NT2/D1 (cell line): ENCODE measurements around the gene ENDOD1.

Experiments
- DNase-seq: peaks from one replicate; pipeline ENCODE4 v3.0.0-alpha.2; 2011; ENCODE audit warnings: low read depth, low spot score
- H3K27me3 ChIP-seq: 2 replicates; pipeline ENCODE4 v1.6.0; 2011; ENCODE audit warnings: mild to moderate bottlenecking; ENCODE audit not compliant: insufficient read length, insufficient read depth
- H3K36me3 ChIP-seq: 2 replicates; pipeline ENCODE4 v1.6.1; 2011; ENCODE audit warnings: mild to moderate bottlenecking, low read length, mixed read lengths; ENCODE audit not compliant: insufficient read depth, insufficient read length
- H3K4me1 ChIP-seq: 2 replicates; pipeline ENCODE4 v1.5.1; 2011; ENCODE audit not compliant: insufficient read depth, insufficient read length
- H3K4me3 ChIP-seq: 2 replicates; pipeline ENCODE4 v1.5.1; 2011; ENCODE audit warnings: low read depth; ENCODE audit not compliant: insufficient read length
- H3K9ac ChIP-seq: 2 replicates; pipeline ENCODE4 v1.6.0; 2011; ENCODE audit warnings: low read depth; ENCODE audit not compliant: insufficient read length
- H3K9me3 ChIP-seq: 2 replicates; pipeline ENCODE4 v1.5.1; 2011; ENCODE audit warnings: mild to moderate bottlenecking, low read length; ENCODE audit not compliant: insufficient read depth
- SUZ12 ChIP-seq: IDR thresholded peaks from 2 replicates; pipeline ENCODE4 v1.6.1; 2011; ENCODE audit not compliant: insufficient read length, insufficient read depth; ENCODE audit errors: extremely low read depth
- YY1 ChIP-seq: IDR thresholded peaks from 2 replicates; pipeline ENCODE4 v1.6.1; 2011; ENCODE audit not compliant: insufficient read length, insufficient read depth
- ZNF274 ChIP-seq: IDR thresholded peaks from 2 replicates; pipeline ENCODE4 v1.6.1; 2011; ENCODE audit warnings: mild to moderate bottlenecking, low read depth, low read length

The ENDOD1 gene

GRCh38 chr11:95156916-95157541, 67.4 kb downstream of the ENDOD1 start:
- Histone ChIP-seq H3K36me3 (no peaks in the 10 kb centered on the region), H3K4me1 (no peaks in the 10 kb centered on the region), H3K27me3 (no peaks in the 10 kb centered on the region), H3K4me3 (no peak overlapping the region), H3K9me3 (peaks cover 6% of the 10 kb centered on the region; the same call in 1 of the 2 replicates), H3K9ac (no peak overlapping the region)
- no peak for DNase-seq
- TF ChIP-seq YY1, result no peak
- no peak for TF ChIP-seq ZNF274
- no peak for TF ChIP-seq SUZ12

GRCh38 chr11:95157824-95158223, 68.2 kb downstream of the ENDOD1 start:
- no peaks in the 10 kb centered on the region for H3K4me1 ChIP-seq
- no peak for DNase-seq
- H3K9ac ChIP-seq, result no peak overlapping the region
- no peaks in the 10 kb centered on the region for H3K27me3 ChIP-seq
- no peak overlapping the region for H3K4me3 ChIP-seq
- TF ChIP-seq ZNF274 (no peak), YY1 (no peak), SUZ12 (no peak)
- H3K9me3 ChIP-seq, result peaks cover 6% of the 10 kb centered on the region; the same call in 1 of the 2 replicates
- no peaks in the 10 kb centered on the region for H3K36me3 ChIP-seq

DNA sequence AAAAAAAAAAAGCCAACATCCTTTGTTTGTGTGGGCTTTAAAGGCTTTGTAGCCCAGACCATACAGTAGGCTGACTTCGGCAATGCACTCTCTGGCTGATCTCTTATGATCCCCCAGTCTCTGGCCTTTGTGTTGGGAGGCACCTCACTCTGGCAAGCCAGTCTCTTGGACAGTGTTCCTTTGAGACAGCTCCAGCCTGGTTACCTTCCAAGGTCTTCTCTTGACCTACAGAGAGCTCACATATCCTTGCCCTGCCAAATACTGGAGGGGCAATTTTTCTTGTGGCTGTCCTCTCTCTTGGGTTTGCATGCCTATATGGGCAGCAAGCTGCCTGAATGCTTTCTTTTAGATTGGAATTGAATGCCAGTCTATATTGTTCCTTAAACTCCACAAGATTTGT, 71.6 kb downstream of the ENDOD1 start:
- TF ChIP-seq ZNF274 (no peak), YY1 (no peak), SUZ12 (no peak)
- Histone ChIP-seq H3K36me3 (no peaks in the 10 kb centered on the region), H3K27me3 (no peaks in the 10 kb centered on the region), H3K4me3 (no peak overlapping the region), H3K9ac (no peak overlapping the region), H3K4me1 (no peaks in the 10 kb centered on the region), H3K9me3 (no peaks in the 10 kb centered on the region; the same call in 1 of the 2 replicates)
- DNase-seq, result no peak

- TF ChIP-seq YY1, result no peak
- no peak for TF ChIP-seq SUZ12
- no peak for TF ChIP-seq ZNF274
- H3K4me3 ChIP-seq, result no peak overlapping the region
- no peaks in the 10 kb centered on the region for H3K4me1 ChIP-seq
- no peak for DNase-seq
- no peaks in the 10 kb centered on the region for H3K27me3 ChIP-seq
- H3K36me3 ChIP-seq, result no peaks in the 10 kb centered on the region
- no peak overlapping the region for H3K9ac ChIP-seq
- H3K9me3 ChIP-seq, result no peaks in the 10 kb centered on the region; the same call in 1 of the 2 replicates
Observed at GRCh38 chr11:95163106-95163505, 73.5 kb downstream of the ENDOD1 start.

- TF ChIP-seq YY1 (no peak), ZNF274 (no peak), SUZ12 (no peak)
- Histone ChIP-seq H3K4me3 (no peak overlapping the region), H3K9me3 (no peaks in the 10 kb centered on the region)
Observed at GRCh38 chr11:95165638-95166037, 76.0 kb downstream of the ENDOD1 start.

DNA sequence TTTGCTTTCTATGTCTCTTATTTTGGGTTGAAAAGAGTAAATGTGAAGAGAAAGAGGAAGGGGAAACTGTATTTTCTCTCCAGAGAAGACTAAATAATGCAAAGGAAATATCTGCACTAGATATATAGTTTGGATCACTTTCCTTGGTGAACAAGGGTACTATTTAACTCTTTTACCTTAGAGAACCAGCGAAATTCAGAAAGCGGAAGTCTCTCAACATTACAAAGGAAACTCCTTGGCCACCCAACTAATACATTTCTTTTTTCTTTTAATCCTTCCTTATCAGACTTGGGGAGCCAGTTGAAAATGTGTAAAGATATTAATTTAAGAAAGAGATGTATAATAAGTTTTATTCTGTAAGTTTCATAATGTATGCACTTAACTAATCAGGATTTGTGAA, 77.1 kb downstream of the ENDOD1 start:
- no peaks in the 10 kb centered on the region for H3K36me3 ChIP-seq
- no peaks in the 10 kb centered on the region for H3K27me3 ChIP-seq
- DNase-seq, result no peak
- no peak overlapping the region for H3K4me3 ChIP-seq
- no peak overlapping the region for H3K9ac ChIP-seq
- no peaks in the 10 kb centered on the region for H3K4me1 ChIP-seq
- H3K9me3 ChIP-seq, result no peaks in the 10 kb centered on the region
- no peak for TF ChIP-seq YY1
- no peak for TF ChIP-seq SUZ12
- TF ChIP-seq ZNF274, result no peak

More at GRCh38 chr11:95165638-95166037, 76.0 kb downstream of the ENDOD1 start:
- no peak for DNase-seq
- Histone ChIP-seq H3K36me3 (no peaks in the 10 kb centered on the region), H3K9ac (no peak overlapping the region), H3K27me3 (no peaks in the 10 kb centered on the region), H3K4me1 (no peaks in the 10 kb centered on the region)

GRCh38 chr11:95170294-95170693, 80.6 kb downstream of the ENDOD1 start:
- H3K27me3 ChIP-seq, result no peaks in the 10 kb centered on the region
- no peaks in the 10 kb centered on the region for H3K4me1 ChIP-seq
- no peak overlapping the region for H3K4me3 ChIP-seq
- no peak for DNase-seq
- no peaks in the 10 kb centered on the region for H3K9me3 ChIP-seq
- H3K36me3 ChIP-seq, result peaks cover 4% of the 10 kb centered on the region
- TF ChIP-seq SUZ12 (no peak), ZNF274 (no peak), YY1 (no peak)
- no peak overlapping the region for H3K9ac ChIP-seq

- DNase-seq, result no peak
- H3K36me3 ChIP-seq, result peaks cover 30% of the 10 kb centered on the region
Observed at GRCh38 chr11:95175818-95176380, 86.3 kb downstream of the ENDOD1 start.

More at GRCh38 chr11:95175818-95176380, 86.3 kb downstream of the ENDOD1 start:
- H3K9ac ChIP-seq, result no peak overlapping the region
- no peaks in the 10 kb centered on the region for H3K4me1 ChIP-seq
- H3K4me3 ChIP-seq, result no peak overlapping the region
- no peaks in the 10 kb centered on the region for H3K9me3 ChIP-seq
- H3K27me3 ChIP-seq, result no peaks in the 10 kb centered on the region
- TF ChIP-seq SUZ12 (no peak), ZNF274 (no peak), YY1 (no peak)
